Cortex of kidney (tissue), 1 donor: ENCODE measurements around the gene MRPL38.

Experiments
- DNase-seq: peaks from one replicate; lab custom pipeline; 2025; lab: John Stamatoyannopoulos, UW

Gene MRPL38

GRCh38 chr17:75919611-75920010 is 14.9 kb upstream of the MRPL38 start:
- no peak for DNase-seq

GRCh38 chr17:75917917-75918445 is 13.3 kb upstream of the MRPL38 start:
- no peak for DNase-seq

- DNase-seq: no peak
These were observed 12.6 kb upstream of the MRPL38 start for GRCh38 chr17:75917141-75917916.

GRCh38 chr17:75915268-75915667 is 10.6 kb upstream of the MRPL38 start:
- no peak for DNase-seq

GRCh38 chr17:75914643-75915267 is 10.1 kb upstream of the MRPL38 start:
- no peak for DNase-seq

- DNase-seq: no peak
These were observed 9.0 kb upstream of the MRPL38 start for GRCh38 chr17:75913537-75914210.

- DNase-seq: no peak
These were observed 6.0 kb upstream of the MRPL38 start for GRCh38 chr17:75910699-75911098.

GRCh38 chr17:75909812-75910274 is 5.2 kb upstream of the MRPL38 start:
- no peak for DNase-seq

- no peak for DNase-seq
These were observed 4.5 kb upstream of the MRPL38 start for GRCh38 chr17:75909051-75909811.

GRCh38 chr17:75908201-75908600 is 3.5 kb upstream of the MRPL38 start:
- DNase-seq: no peak

GRCh38 chr17:75906143-75906884 is 1.6 kb upstream of the MRPL38 start:
- DNase-seq: no peak

- no peak for DNase-seq
These were observed 2.3 kb downstream of the MRPL38 start for GRCh38 chr17:75902406-75902805.

GRCh38 chr17:75901727-75902126 is 3.0 kb downstream of the MRPL38 start:
- no peak for DNase-seq

- no peak for DNase-seq
These were observed 3.8 kb downstream of the MRPL38 start for GRCh38 chr17:75900691-75901533.

- DNase-seq: no peak
These were observed 4.8 kb downstream of the MRPL38 start for GRCh38 chr17:75899767-75900468.

- no peak for DNase-seq
These were observed 5.3 kb downstream of the MRPL38 start for GRCh38 chr17:75899353-75899752.

GRCh38 chr17:75898791-75899190 is 5.9 kb downstream of the MRPL38 start:
- no peak for DNase-seq

GRCh38 chr17:75898065-75898464 is 6.6 kb downstream of the MRPL38 start:
- DNase-seq: no peak

- no peak for DNase-seq
These were observed 7.3 kb downstream of the MRPL38 start for GRCh38 chr17:75897160-75898019.
